CD8-positive, alpha-beta memory T cell (primary cell): ENCODE results near the gene FXYD4. TPM values are rescaled to one million over a fixed set of nuclear protein-coding genes. Genes with fewer than 3 reads are reported as not detected.

Experiments
- CTCF ChIA-PET: fragments of 350-600 bp; sonication (Branson Sonifier 250); formaldehyde crosslinking; loops from one replicate; lab custom pipeline; 2021; ENCODE audit warnings: antibody characterized with exemption; lab: Charles Lee
- POLR2A ChIA-PET: fragments of 350-600 bp; sonication (Branson Sonifier 250); formaldehyde crosslinking; loops from one replicate; lab custom pipeline; 2021; ENCODE audit warnings: antibody characterized with exemption; lab: Charles Lee
- DNase-seq, 5 donors: peaks; one replicate each; pipeline versions ENCODE4 v3.0.0 to v3.0.0-alpha.2; 2020 to 2022; ENCODE audit warnings: mixed read lengths in 1 of 5
- H3K27ac ChIP-seq: one replicate; pipeline ENCODE4 v1.7.0; 2013; ENCODE audit warnings: low read depth, mild to moderate bottlenecking, low read length, moderate library complexity
- H3K27me3 ChIP-seq: 2 replicates; pipeline ENCODE4 v1.7.0; 2013; ENCODE audit warnings: low read length, mild to moderate bottlenecking; ENCODE audit not compliant: insufficient read depth, poor library complexity, severe bottlenecking
- H3K36me3 ChIP-seq: 2 replicates; pipeline ENCODE4 v1.7.0; 2013; ENCODE audit warnings: mild to moderate bottlenecking, low read length, moderate library complexity; ENCODE audit not compliant: insufficient read depth
- H3K4me1 ChIP-seq: 2 replicates; pipeline ENCODE4 v1.7.0; 2013; ENCODE audit warnings: mild to moderate bottlenecking, low read length, moderate library complexity; ENCODE audit not compliant: insufficient read depth
- H3K4me3 ChIP-seq: 2 replicates; pipeline ENCODE4 v1.7.0; 2013; ENCODE audit warnings: mild to moderate bottlenecking, low read length
- H3K9me3 ChIP-seq: 2 replicates; pipeline ENCODE4 v1.7.0; 2013; ENCODE audit warnings: mild to moderate bottlenecking, low read length
- H3K27ac Mint-ChIP-seq, 8 donors: one replicate each; pipeline ENCODE4 v1.8.0; 2020 to 2021; ENCODE audit warnings: mixed read lengths in 8 of 8, mild to moderate bottlenecking in 6 of 8, inconsistent platforms in 3 of 8, moderate library complexity in 3 of 8
- H3K27me3 Mint-ChIP-seq, 2 donors: one replicate each; pipeline ENCODE4 v1.8.0; 2020 to 2021; ENCODE audit warnings: mixed read lengths in 2 of 2, mild to moderate bottlenecking in 1 of 2, moderate library complexity in 1 of 2
- H3K36me3 Mint-ChIP-seq, 3 donors: one replicate each; pipeline ENCODE4 v1.8.0; 2020 to 2021; ENCODE audit warnings: mixed read lengths in 3 of 3, inconsistent platforms in 1 of 3, mild to moderate bottlenecking in 1 of 3
- H3K4me1 Mint-ChIP-seq, 3 donors: one replicate each; pipeline ENCODE4 v1.8.0; 2020 to 2021; ENCODE audit warnings: mixed read lengths in 3 of 3, inconsistent platforms in 1 of 3, mild to moderate bottlenecking in 1 of 3
- H3K4me3 Mint-ChIP-seq, 7 donors: one replicate each; pipeline ENCODE4 v1.8.0; 2020 to 2021; ENCODE audit warnings: mixed read lengths in 7 of 7, mild to moderate bottlenecking in 6 of 7, moderate library complexity in 4 of 7, inconsistent platforms in 2 of 7
- H3K9me3 Mint-ChIP-seq, 5 donors: one replicate each; pipeline ENCODE4 v1.8.0; 2020 to 2022; ENCODE audit warnings: mixed read lengths in 5 of 5, mild to moderate bottlenecking in 3 of 5, moderate library complexity in 2 of 5, inconsistent platforms in 1 of 5
- polyA plus RNA-seq: library from polyadenylated mRNA; unstranded; fragments of 300-500 nt; fragmentation: Illumina TruSeq; gene quantifications from one replicate; pipeline ENCODE4 v1.2.3, GENCODE V29; 2021
- total RNA-seq, 2 experiments: library from RNA; stranded (reverse); gene quantifications; one replicate each; pipeline ENCODE4 v1.2.3, GENCODE V29; 2021

Gene FXYD4
- total and polyA plus RNA-seq, 3 experiments from 2014 or later = not detected

DNA sequence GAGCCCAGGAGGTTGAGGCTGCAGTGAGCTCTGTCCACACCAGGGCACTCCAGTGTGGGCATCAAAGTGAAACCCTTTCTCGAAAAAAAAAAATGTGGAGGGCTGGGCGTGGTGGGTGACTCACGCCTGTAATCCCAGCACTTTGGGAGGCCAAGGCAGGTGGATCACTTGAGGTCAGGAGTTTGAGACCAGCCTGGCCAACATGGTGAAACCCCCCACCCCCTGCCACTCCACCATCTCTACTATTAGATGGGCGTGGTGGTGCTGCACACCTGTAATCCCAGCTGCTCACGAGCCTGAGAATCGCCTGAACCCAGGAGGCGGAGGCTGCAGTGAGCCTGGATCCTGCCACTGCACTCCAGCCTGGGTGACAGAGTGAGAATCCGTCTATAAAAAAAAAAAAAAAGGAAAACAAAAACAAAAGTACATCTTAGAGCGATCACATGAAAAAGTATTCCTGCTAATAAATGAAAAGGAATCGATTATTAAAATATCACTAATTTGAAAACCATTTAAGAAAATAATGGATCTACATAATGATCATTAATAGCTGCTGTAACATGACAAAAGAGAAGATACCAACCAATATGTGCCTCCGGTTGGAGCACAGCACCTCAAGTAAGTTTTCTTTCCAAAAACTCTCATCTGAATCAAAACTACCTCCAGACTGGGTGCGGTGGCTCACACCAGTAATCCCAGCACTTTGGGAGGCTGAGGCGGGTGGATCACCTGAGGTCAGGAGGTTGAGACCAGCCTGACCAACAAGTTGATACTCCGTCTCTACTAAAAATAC, 32.7 kb downstream of the FXYD4 start:
- Mint-ChIP-seq H3K27ac (peak overlapping the region; percentile 89 to 99 (median 96)), H3K27me3 (peaks cover 0 to 2% of the 10 kb centered on the region in 2 donors), H3K9me3 (no peaks in the 10 kb centered on the region), H3K4me3 (peak overlapping the region; percentile 82 to 100 (median 90)), H3K4me1 (peaks cover 56 to 69% (median 62%) of the 10 kb centered on the region in 3 donors), H3K36me3 (peaks cover 0 to 49% (median 10%) of the 10 kb centered on the region in 3 donors)
- H3K4me1 ChIP-seq = peaks cover 68% of the 10 kb centered on the region
- no peaks in the 10 kb centered on the region for H3K9me3 ChIP-seq
- ChIA-PET POLR2A (interaction anchor here (0.7 to 1.1 kb wide), 4 partner anchors 19 to 266 kb away, joined by 3 to 6 read pairs (median 5); partner anchors contain the start of gene CSGALNACT2), CTCF (interaction anchor here (1.0 kb wide), 1 partner anchor 45 kb away, joined by 3 read pairs; no protein-coding TSS in a partner anchor)
- peak overlapping the region; percentile 100 for H3K27ac ChIP-seq
- DNase-seq = no peak
- no peaks in the 10 kb centered on the region for H3K36me3 ChIP-seq
- no peaks in the 10 kb centered on the region for H3K27me3 ChIP-seq
- H3K4me3 ChIP-seq = peak overlapping the region; percentile 57

DNA sequence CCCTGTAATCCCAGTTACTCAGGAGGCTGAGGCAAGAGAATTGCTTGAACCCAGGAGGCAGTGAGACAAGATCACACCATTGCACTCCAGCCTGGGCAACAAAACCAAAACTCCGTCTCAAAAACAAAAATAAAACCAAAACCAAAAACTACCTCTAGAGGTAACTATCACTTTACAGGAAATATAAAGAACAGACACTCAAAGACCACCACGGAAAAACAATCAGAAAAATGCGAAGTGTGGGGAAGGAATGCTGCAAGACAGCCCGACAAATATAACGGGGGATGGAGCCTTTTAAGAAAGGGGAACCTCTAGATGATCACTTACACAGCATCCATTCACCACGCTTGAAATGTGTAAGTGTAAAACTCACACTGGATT, 33.3 kb downstream of the FXYD4 start:
- Histone ChIP-seq H3K4me1 (peaks cover 62% of the 10 kb centered on the region), H3K27me3 (no peaks in the 10 kb centered on the region), H3K9me3 (no peaks in the 10 kb centered on the region), H3K27ac (peak overlapping the region; percentile 100), H3K36me3 (no peaks in the 10 kb centered on the region), H3K4me3 (peak overlapping the region; percentile 57)
- Mint-ChIP-seq H3K27me3 (peaks cover 0 to 2% of the 10 kb centered on the region in 2 donors), H3K36me3 (peaks cover 0 to 48% (median 5%) of the 10 kb centered on the region in 3 donors), H3K4me3 (peak overlapping the region; percentile 82 to 100 (median 90)), H3K4me1 (peaks cover 51 to 64% (median 56%) of the 10 kb centered on the region in 3 donors), H3K9me3 (no peaks in the 10 kb centered on the region), H3K27ac (peak overlapping the region; percentile 89 to 99 (median 96))
- CTCF ChIA-PET = interaction anchor here (1.8 to 2.0 kb wide), 2 partner anchors 9 to 15 kb away, joined by 4 to 10 read pairs; no protein-coding TSS in a partner anchor
- peak in 2 of 5 donors; percentile 50 to 55 for DNase-seq
- POLR2A ChIA-PET = interaction anchor here (0.7 kb wide), 3 partner anchors 20 to 105 kb away, joined by 4 to 6 read pairs (median 6); no protein-coding TSS in a partner anchor

DNA sequence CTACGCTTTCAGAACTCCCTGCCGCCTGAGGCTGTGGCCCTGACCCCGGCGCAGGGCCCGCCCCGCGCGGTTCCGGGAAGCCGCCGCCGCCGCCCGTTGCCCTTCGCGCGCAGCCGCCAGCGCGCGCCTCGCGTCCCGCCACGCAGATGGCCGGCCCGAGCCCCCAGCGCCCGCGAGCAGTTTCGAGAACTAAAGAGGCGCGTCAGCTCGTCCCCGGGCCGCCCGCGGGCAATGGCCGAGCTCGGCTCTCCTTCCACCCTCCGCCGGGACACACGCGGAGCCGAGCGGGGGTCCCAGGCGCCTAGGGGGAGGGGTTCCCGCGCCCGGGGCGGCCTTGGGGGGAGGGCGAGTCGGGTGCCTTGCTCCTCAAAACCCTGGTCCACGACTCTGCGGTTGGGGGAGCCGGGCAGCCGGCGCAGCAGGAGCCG, 35.7 kb downstream of the FXYD4 start:
- ChIA-PET CTCF (interaction anchor here (0.7 to 1.7 kb wide), 10 partner anchors 9 to 151 kb away, joined by 3 to 13 read pairs (median 4); partner anchors contain the start of gene ZNF487), POLR2A (interaction anchor here (0.7 to 1.8 kb wide), 9 partner anchors 9 to 269 kb away, joined by 3 to 18 read pairs (median 10); partner anchors contain the start of genes CSGALNACT2 and ZNF487)
- H3K4me3 ChIP-seq = peak overlapping the region; percentile 97
- no peaks in the 10 kb centered on the region for H3K9me3 Mint-ChIP-seq
- no peaks in the 10 kb centered on the region for H3K36me3 ChIP-seq
- DNase-seq = peak; percentile 40 to 62 (median 56)
- H3K36me3 Mint-ChIP-seq = peaks cover 0 to 39% (median 4%) of the 10 kb centered on the region in 3 donors
- H3K27me3 Mint-ChIP-seq = peaks cover 0 to 2% of the 10 kb centered on the region in 2 donors
- H3K9me3 ChIP-seq = no peaks in the 10 kb centered on the region
- H3K27ac ChIP-seq = peak overlapping the region; percentile 100
- peak overlapping the region; percentile 96 to 100 (median 99) for H3K4me3 Mint-ChIP-seq
- peak overlapping the region; percentile 97 to 100 (median 99) for H3K27ac Mint-ChIP-seq
- peaks cover 34 to 49% (median 37%) of the 10 kb centered on the region in 3 donors for H3K4me1 Mint-ChIP-seq
- no peaks in the 10 kb centered on the region for H3K27me3 ChIP-seq
- H3K4me1 ChIP-seq = peaks cover 45% of the 10 kb centered on the region

DNA sequence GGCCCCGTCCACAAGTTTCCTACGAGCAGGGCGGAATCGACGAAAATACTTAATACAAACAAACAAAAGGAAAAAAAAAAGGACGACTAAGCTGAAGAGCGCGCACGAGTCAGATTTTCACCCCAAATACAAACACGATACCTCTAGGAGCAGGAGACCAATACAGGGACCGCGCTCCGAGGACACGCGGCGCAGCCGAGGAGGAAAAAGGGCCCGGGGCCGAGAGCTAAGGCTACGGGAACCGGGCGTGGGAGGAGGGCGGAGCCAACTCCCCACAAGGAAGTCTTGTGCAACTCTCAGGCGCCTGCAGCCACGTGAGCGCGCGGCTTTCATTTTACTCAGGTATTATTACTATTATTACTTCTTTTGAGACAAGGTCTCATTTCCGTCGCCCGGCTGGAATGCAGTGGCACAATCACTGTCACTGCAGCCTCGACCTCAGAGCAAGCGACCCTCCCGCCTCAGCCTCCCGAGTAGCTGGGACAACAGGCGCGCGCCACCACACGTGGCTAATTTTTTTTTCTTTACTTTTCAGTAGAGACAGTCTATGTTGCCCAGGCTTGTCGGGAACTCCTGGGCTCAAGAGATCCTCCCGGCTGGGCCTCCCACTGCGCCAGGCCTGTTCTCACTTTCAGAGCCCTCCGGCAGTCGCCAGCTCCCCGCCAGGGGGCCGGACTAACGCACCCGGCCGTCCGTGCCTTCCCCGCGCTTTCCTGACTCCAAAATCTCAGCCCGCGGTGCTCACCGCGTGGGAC, 36.3 kb downstream of the FXYD4 start:
- no peaks in the 10 kb centered on the region for H3K9me3 ChIP-seq
- H3K4me1 Mint-ChIP-seq = peaks cover 28 to 43% (median 31%) of the 10 kb centered on the region in 3 donors
- H3K36me3 ChIP-seq = no peaks in the 10 kb centered on the region
- no peaks in the 10 kb centered on the region for H3K27me3 ChIP-seq
- DNase-seq = peak; percentile 78 to 90 (median 81)
- CTCF ChIA-PET = interaction anchor here (0.7 to 1.7 kb wide), 10 partner anchors 10 to 152 kb away, joined by 3 to 13 read pairs (median 4); partner anchors contain the start of gene ZNF487
- H3K4me1 ChIP-seq = peaks cover 39% of the 10 kb centered on the region
- peaks cover 0 to 34% (median 3%) of the 10 kb centered on the region in 3 donors for H3K36me3 Mint-ChIP-seq
- peaks cover 0 to 2% of the 10 kb centered on the region in 2 donors for H3K27me3 Mint-ChIP-seq
- POLR2A ChIA-PET = interaction anchor here (0.7 to 1.8 kb wide), 11 partner anchors 9 to 269 kb away, joined by 3 to 18 read pairs (median 6); partner anchors contain the start of genes CSGALNACT2 and ZNF487
- H3K9me3 Mint-ChIP-seq = no peaks in the 10 kb centered on the region
- H3K27ac Mint-ChIP-seq = peak overlapping the region; percentile 97 to 100 (median 99)
- peak overlapping the region; percentile 96 to 100 (median 99) for H3K4me3 Mint-ChIP-seq
- H3K4me3 ChIP-seq = peak overlapping the region; percentile 97
- H3K27ac ChIP-seq = peak overlapping the region; percentile 100

DNA sequence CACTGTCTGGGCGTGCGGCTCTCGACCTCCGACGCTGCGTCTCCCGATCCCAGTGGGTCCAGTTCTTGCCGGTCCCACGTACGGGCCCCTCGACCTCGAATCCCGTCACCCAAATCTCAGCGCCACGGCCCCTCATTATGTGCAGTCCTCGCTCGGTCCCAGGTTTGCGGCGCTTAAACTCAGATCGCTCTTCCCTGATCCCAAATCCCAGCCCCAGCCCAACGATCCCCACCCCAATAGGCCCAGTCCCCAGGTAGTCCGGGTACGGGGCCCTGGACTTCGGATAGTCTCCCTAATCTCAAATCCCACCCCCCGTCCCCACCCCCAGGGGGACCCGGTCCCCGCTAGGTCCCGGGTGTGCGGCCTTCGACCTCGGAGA, 36.9 kb downstream of the FXYD4 start:
- H3K27ac ChIP-seq = peak overlapping the region; percentile 100
- H3K4me1 Mint-ChIP-seq = peaks cover 22 to 37% (median 25%) of the 10 kb centered on the region in 3 donors
- no peaks in the 10 kb centered on the region for H3K36me3 ChIP-seq
- no peak for DNase-seq
- peak overlapping the region; percentile 97 for H3K4me3 ChIP-seq
- peaks cover 0 to 2% of the 10 kb centered on the region in 2 donors for H3K27me3 Mint-ChIP-seq
- POLR2A ChIA-PET = interaction anchor here (0.8 to 1.8 kb wide), 7 partner anchors 10 to 268 kb away, joined by 3 to 18 read pairs (median 11); partner anchors contain the start of gene ZNF487
- H3K4me1 ChIP-seq = peaks cover 34% of the 10 kb centered on the region
- no peaks in the 10 kb centered on the region for H3K27me3 ChIP-seq
- CTCF ChIA-PET = interaction anchor here (1.2 to 1.7 kb wide), 6 partner anchors 12 to 39 kb away, joined by 3 to 13 read pairs (median 4); partner anchors contain the start of gene ZNF487
- H3K27ac Mint-ChIP-seq = peak overlapping the region; percentile 97 to 100 (median 99)
- peak overlapping the region; percentile 96 to 100 (median 99) for H3K4me3 Mint-ChIP-seq
- H3K9me3 Mint-ChIP-seq = no peaks in the 10 kb centered on the region
- H3K9me3 ChIP-seq = no peaks in the 10 kb centered on the region
- H3K36me3 Mint-ChIP-seq = peaks cover 0 to 29% (median 0%) of the 10 kb centered on the region in 3 donors

DNA sequence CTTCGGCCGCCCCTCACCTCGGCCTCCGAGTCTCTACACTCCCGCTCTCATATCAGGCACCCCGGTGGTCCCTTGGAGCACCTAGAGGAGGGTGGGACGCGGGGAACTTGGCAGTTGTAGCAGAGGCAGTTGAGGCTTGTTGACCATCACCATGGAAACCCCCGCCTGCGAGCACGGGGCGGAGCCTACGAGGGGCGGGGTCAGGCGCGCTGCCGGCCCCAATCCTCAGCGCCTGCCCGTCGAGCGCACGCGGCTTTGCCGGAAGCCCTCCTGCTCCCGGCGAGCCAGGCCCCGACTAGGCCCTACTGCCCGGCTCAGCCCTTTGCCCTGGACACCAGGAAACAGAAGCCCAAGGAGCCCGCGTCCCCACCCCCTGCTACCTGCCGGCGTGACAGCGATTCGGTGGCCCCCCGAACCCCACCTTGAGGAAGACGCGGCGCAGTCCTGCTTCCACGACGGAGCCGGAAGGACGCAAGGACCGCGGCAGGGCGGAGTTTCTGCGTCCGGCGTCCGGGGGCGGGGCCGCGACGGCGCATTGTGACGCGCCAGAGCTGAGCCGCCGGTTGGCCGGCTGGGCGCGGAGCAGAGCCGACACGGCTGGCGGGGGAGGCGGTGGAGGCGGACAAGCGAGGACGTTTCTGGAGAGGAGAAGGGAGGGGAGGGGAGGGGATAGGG, 37.4 kb downstream of the FXYD4 start, which contains the start of gene HNRNPF:
TSS of gene HNRNPF (minus strand) at position 477 of the 675 bp plus-strand sequence. CDS start 21,302 bp downstream, outside the sequence.
- Histone ChIP-seq H3K27me3 (no peaks in the 10 kb centered on the region), H3K36me3 (no peaks in the 10 kb centered on the region), H3K27ac (peak within 1 kb of the TSS; percentile 100), H3K9me3 (no peaks in the 10 kb centered on the region), H3K4me3 (peak within 1 kb of the TSS; percentile 97), H3K4me1 (peaks cover 28% of the 10 kb centered on the region)
- ChIA-PET CTCF (interaction anchor here (1.1 to 2.2 kb wide), 7 partner anchors 10 to 116 kb away, joined by 3 to 14 read pairs (median 4); no protein-coding TSS in a partner anchor), POLR2A (interaction anchor here (0.6 to 1.8 kb wide), 11 partner anchors 8 to 121 kb away, joined by 3 to 24 read pairs (median 5); partner anchors contain the start of gene ZNF487)
- no peaks in the 10 kb centered on the region for H3K9me3 Mint-ChIP-seq
- peak; percentile 90 to 98 (median 97) for DNase-seq
- H3K4me3 Mint-ChIP-seq = peak within 1 kb of the TSS; percentile 96 to 100 (median 99)
- H3K27ac Mint-ChIP-seq = peak within 1 kb of the TSS; percentile 97 to 100 (median 99)
- peaks cover 0 to 2% of the 10 kb centered on the region in 2 donors for H3K27me3 Mint-ChIP-seq
- peaks cover 0 to 26% (median 0%) of the 10 kb centered on the region in 3 donors for H3K36me3 Mint-ChIP-seq
- peaks cover 18 to 32% (median 20%) of the 10 kb centered on the region in 3 donors for H3K4me1 Mint-ChIP-seq
